H1 (cell line): ENCODE results near the gene CISD1. TPM values are rescaled to one million over a fixed set of nuclear protein-coding genes. Genes with fewer than 3 reads are reported as not detected.

Experiments
- CTCF ChIA-PET: fragments of 300-600 bp; sonication (Branson Sonifier 250); formaldehyde crosslinking; loops from one replicate; lab custom pipeline; 2021; ENCODE audit not compliant: partially characterized antibody; lab: Charles Lee
- POLR2A ChIA-PET: fragments of 300-600 bp; sonication (Branson Sonifier 250); formaldehyde crosslinking; loops from one replicate; lab custom pipeline; 2021; ENCODE audit warnings: inconsistent platforms; ENCODE audit not compliant: partially characterized antibody; lab: Charles Lee
- DNase-seq, 2 experiments: peaks; one replicate each; pipeline versions ENCODE4 v3.0.0 to v3.0.0-alpha.2; 2010 to 2022; ENCODE audit warnings: low spot score in 2 of 2, low read depth in 1 of 2, mixed read lengths in 1 of 2
- FAIRE-seq: peaks from 2 replicates; lab custom pipeline; 2011; peaks lifted over from hg19 to GRCh38; lab: Jason Lieb, UNC
- H2AFZ ChIP-seq: 2 replicates; pipeline ENCODE4 v1.8.1; 2012; ENCODE audit warnings: low read length, inconsistent platforms
- H2AK5ac ChIP-seq: 2 replicates; pipeline ENCODE4 v1.6.1; 2013; ENCODE audit warnings: low read depth, low read length
- H2BK120ac ChIP-seq: replicated peaks from 2 replicates; pipeline ENCODE3; 2013; ENCODE audit warnings: low read depth, low read length, inconsistent platforms
- H2BK12ac ChIP-seq: 2 replicates; pipeline ENCODE4 v1.6.1; 2013; ENCODE audit warnings: low read depth, low read length
- H2BK15ac ChIP-seq: 2 replicates; pipeline ENCODE4 v1.6.1; 2013; ENCODE audit warnings: low read length
- H2BK20ac ChIP-seq: 2 replicates; pipeline ENCODE4 v1.6.1; 2013; ENCODE audit warnings: low read length
- H2BK5ac ChIP-seq: 2 replicates; pipeline ENCODE4 v1.6.1; 2013; ENCODE audit warnings: low read depth, low read length
- H3K14ac ChIP-seq: 2 replicates; pipeline ENCODE4 v1.6.1; 2013; ENCODE audit warnings: inconsistent platforms; ENCODE audit not compliant: insufficient read length
- H3K18ac ChIP-seq: 2 replicates; pipeline ENCODE4 v1.6.1; 2013; ENCODE audit warnings: low read length; ENCODE audit errors: extremely low read depth
- H3K23ac ChIP-seq: 2 replicates; pipeline ENCODE4 v1.6.1; 2013; ENCODE audit warnings: inconsistent platforms; ENCODE audit not compliant: insufficient read length
- H3K23me2 ChIP-seq: 2 replicates; pipeline ENCODE4 v1.6.1; 2013; ENCODE audit warnings: low read depth, low read length
- H3K27ac ChIP-seq: 2 replicates; pipeline ENCODE4 v1.6.1; 2011; ENCODE audit warnings: low read depth, low read length, inconsistent platforms
- H3K27me3 ChIP-seq, 4 experiments: replicated peaks in 1 of 4; 1 replicate in 1 of 4; 2 replicates in 3 of 4; pipeline versions ENCODE4 v1.6.1 to v1.8.1; 2011 to 2013; ENCODE audit warnings: low read length in 3 of 4, mild to moderate bottlenecking in 3 of 4, inconsistent platforms in 2 of 4, mixed read lengths in 2 of 4, moderate library complexity in 1 of 4; ENCODE audit not compliant: control insufficient read depth in 3 of 4, insufficient read depth in 3 of 4; ENCODE audit errors: extremely low read depth in 1 of 4
- H3K36me3 ChIP-seq, 4 experiments: 2 replicates each; pipeline versions ENCODE4 v1.6.1 to v1.8.1; 2011 to 2013; ENCODE audit warnings: mild to moderate bottlenecking in 4 of 4, low read length in 3 of 4, moderate library complexity in 2 of 4, control low read depth in 1 of 4, inconsistent platforms in 1 of 4; ENCODE audit not compliant: insufficient read depth in 4 of 4, control insufficient read depth in 2 of 4
- H3K4ac ChIP-seq: replicated peaks from 2 replicates; pipeline ENCODE3; 2013; ENCODE audit warnings: low read length, low read depth, mixed read lengths, inconsistent platforms; ENCODE audit not compliant: insufficient read length
- H3K4me1 ChIP-seq, 4 experiments: replicated peaks in 1 of 4; 1 replicate in 1 of 4; 2 replicates in 3 of 4; pipeline versions ENCODE4 v1.6.1 to v1.8.1; 2011 to 2013; ENCODE audit warnings: low read length in 3 of 4, inconsistent platforms in 2 of 4, mixed read lengths in 1 of 4; ENCODE audit not compliant: insufficient read depth in 4 of 4, control insufficient read depth in 3 of 4
- H3K4me2 ChIP-seq, 2 experiments: 2 replicates each; pipeline versions ENCODE4 v1.6.1 to v1.8.1; 2011 to 2013; ENCODE audit warnings: low read depth in 2 of 2, low read length in 2 of 2, control low read depth in 1 of 2, inconsistent platforms in 1 of 2, mild to moderate bottlenecking in 1 of 2; ENCODE audit not compliant: insufficient read depth in 1 of 2
- H3K4me3 ChIP-seq, 4 experiments: fragments of 200-600, 300-600 bp in 1 of 4; sonication (generic), shearing (Covaris generic), sonication (Bioruptor Twin) in 1 of 4; 2 replicates each; pipeline versions ENCODE4 v1.5.1 to v1.8.1; 2011 to 2016; ENCODE audit warnings: low read length in 4 of 4, low read depth in 3 of 4, control low read depth in 2 of 4, inconsistent platforms in 2 of 4, mild to moderate bottlenecking in 2 of 4, mixed read lengths in 1 of 4, moderate library complexity in 1 of 4; ENCODE audit not compliant: insufficient read depth in 2 of 4; ENCODE audit errors: extremely low read depth in 1 of 4
- H3K56ac ChIP-seq: replicated peaks from 2 replicates; pipeline ENCODE3; 2013; ENCODE audit warnings: low read depth, mild to moderate bottlenecking, mixed read lengths, low read length, inconsistent platforms; ENCODE audit not compliant: insufficient read length
- H3K79me1 ChIP-seq: 2 replicates; pipeline ENCODE4 v1.6.1; 2013; ENCODE audit warnings: low read depth, low read length, control low read depth
- H3K79me2 ChIP-seq, 2 experiments: 2 replicates each; pipeline versions ENCODE4 v1.6.1 to v1.8.1; 2012 to 2013; ENCODE audit warnings: low read length in 2 of 2, mild to moderate bottlenecking in 2 of 2, inconsistent platforms in 1 of 2; ENCODE audit not compliant: insufficient read depth in 2 of 2, control insufficient read depth in 1 of 2
- H3K9ac ChIP-seq, 4 experiments: replicated peaks in 1 of 4; 1 replicate in 1 of 4; 2 replicates in 3 of 4; pipeline versions ENCODE4 v1.6.1 to v1.8.1; 2011 to 2013; ENCODE audit warnings: low read depth in 3 of 4, low read length in 3 of 4, control low read depth in 2 of 4, mild to moderate bottlenecking in 2 of 4, moderate library complexity in 2 of 4, inconsistent platforms in 1 of 4; ENCODE audit errors: extremely low read depth in 1 of 4
- H3K9me3 ChIP-seq, 2 experiments: 2 replicates each; pipeline versions ENCODE4 v1.6.1 to v1.8.1; 2012 to 2013; ENCODE audit warnings: mild to moderate bottlenecking in 2 of 2, moderate library complexity in 2 of 2, control low read depth in 1 of 2, inconsistent platforms in 1 of 2, low read depth in 1 of 2, low read length in 1 of 2, mixed read lengths in 1 of 2; ENCODE audit not compliant: insufficient read depth in 2 of 2
- H4K20me1 ChIP-seq, 2 experiments: replicated peaks in 1 of 2; 2 replicates each; pipeline versions ENCODE3 to v1.8.1; 2011 to 2013; ENCODE audit warnings: inconsistent platforms in 2 of 2, low read length in 2 of 2, mild to moderate bottlenecking in 1 of 2; ENCODE audit not compliant: insufficient read depth in 2 of 2, control insufficient read depth in 1 of 2
- H4K5ac ChIP-seq: 2 replicates; pipeline ENCODE4 v1.6.1; 2013; ENCODE audit warnings: low read length, low read depth, mixed read lengths, inconsistent platforms; ENCODE audit not compliant: insufficient read length
- H4K8ac ChIP-seq: 2 replicates; pipeline ENCODE4 v1.8.0; 2013; ENCODE audit warnings: mild to moderate bottlenecking, moderate library complexity, low read length, inconsistent platforms; ENCODE audit not compliant: insufficient read depth; ENCODE audit errors: extremely low read depth
- H4K91ac ChIP-seq: replicated peaks from 2 replicates; pipeline ENCODE3; 2013; ENCODE audit warnings: low read length, mixed read lengths, inconsistent platforms; ENCODE audit not compliant: insufficient read length
- CEBPB ChIP-seq: IDR thresholded peaks from 2 replicates; pipeline ENCODE4 v1.6.1; 2012; ENCODE audit warnings: low read depth, low read length
- CHD2 ChIP-seq: IDR thresholded peaks from 2 replicates; pipeline ENCODE4 v1.6.1; 2012; ENCODE audit warnings: low read length, improper control_type of control experiment
- EP300 ChIP-seq, 2 experiments: IDR thresholded peaks; 1 replicate in 1 of 2; 2 replicates in 1 of 2; pipeline ENCODE4 v1.6.1; 2011 to 2012; ENCODE audit warnings: low read depth in 2 of 2, low read length in 2 of 2, mild to moderate bottlenecking in 2 of 2, borderline replicate concordance in 1 of 2, inconsistent platforms in 1 of 2, moderate library complexity in 1 of 2
- GTF2F1 ChIP-seq: IDR thresholded peaks from 2 replicates; pipeline ENCODE4 v1.6.1; 2012; ENCODE audit warnings: low read depth, low read length, improper control_type of control experiment, borderline replicate concordance
- JUND ChIP-seq: IDR thresholded peaks from 2 replicates; pipeline ENCODE4 v1.6.1; 2011; ENCODE audit warnings: mild to moderate bottlenecking, improper control_type of control experiment, low read length
- MAFK ChIP-seq: IDR thresholded peaks from 2 replicates; pipeline ENCODE4 v1.6.1; 2012; ENCODE audit warnings: low read depth, mild to moderate bottlenecking, improper control_type of control experiment, low read length
- NRF1 ChIP-seq: IDR thresholded peaks from 2 replicates; pipeline ENCODE4 v1.6.1; 2011; ENCODE audit warnings: mild to moderate bottlenecking, low read depth, low read length, improper control_type of control experiment
- SAP30 ChIP-seq: fragments of 300-600 bp; sonication (generic); IDR thresholded peaks from 2 replicates; pipeline ENCODE4 v1.7.1; 2012; ENCODE audit warnings: low read length, moderate library complexity, mild to moderate bottlenecking, inconsistent platforms; ENCODE audit not compliant: insufficient read depth, insufficient replicate concordance
- SUZ12 ChIP-seq: fragments of 200-600 bp; sonication (generic); IDR thresholded peaks from 2 replicates; pipeline ENCODE4 v1.6.1; 2012; ENCODE audit warnings: mild to moderate bottlenecking, inconsistent platforms, low read length, moderate library complexity, mixed read lengths
- TAF1 ChIP-seq: IDR thresholded peaks from 2 replicates; pipeline ENCODE4 v1.6.1; 2011; ENCODE audit warnings: mild to moderate bottlenecking, low read depth, low read length
- TEAD4 ChIP-seq: IDR thresholded peaks from 2 replicates; pipeline ENCODE4 v1.6.1; 2012; ENCODE audit warnings: low read depth, low read length, inconsistent platforms, mixed read lengths
- polyA plus RNA-seq, 7 experiments: library from polyadenylated mRNA; depleted of rRNA in 3 of 7; stranded (reverse) in 5 of 7; unstranded in 2 of 7; fragments of >200 nt in 5 of 7; fragments of 200-250 nt in 2 of 7; gene quantifications; 1 replicate in 5 of 7; 2 replicates in 1 of 7; 4 replicates in 1 of 7; pipeline versions ENCODE4 v1.2.1 to v1.2.3, GENCODE V29; 2011 to 2013; ENCODE audit warnings: missing spikeins in 2 of 7, mixed read lengths in 2 of 7
- total RNA-seq: library from RNA; stranded (reverse); fragmentation: NEBNext Ultra II Directional; extraction: Animal tissue kit (Norgen Biotek cat#: 25700); gene quantifications from 2 replicates; pipeline ENCODE4 v1.2.1, GENCODE V29; 2021
- TF ChIP-seq, protein P1 (sequence below): IDR thresholded peaks from 2 replicates; pipeline ENCODE4 v1.6.1; 2011; ENCODE audit warnings: low read length, improper control_type of control experiment
- TF ChIP-seq, protein P2 (sequence below): IDR thresholded peaks from 2 replicates; pipeline ENCODE4 v1.6.1; 2012; ENCODE audit warnings: inconsistent platforms

Gene CISD1
- total and polyA plus RNA-seq, 2 of the 8 experiments (the other 6 are each of a cell fraction or from before 2014, with no cell fraction given) = 22.6 to 43.2 TPM

- Histone ChIP-seq H2BK20ac (no peak overlapping the region), H4K5ac (no peak overlapping the region), H3K4me3 (no peak overlapping the region), H3K56ac (no peak overlapping the region), H3K14ac (no peak overlapping the region), H2BK120ac (no peak overlapping the region), H4K20me1 (no peaks in the 10 kb centered on the region), H3K4ac (no peak overlapping the region), H2BK12ac (no peak overlapping the region), H3K23me2 (0 out of 2 replicates have a peak, but pooled peaks cover 2% of the 10 kb centered on the region), H3K4me1 (no peaks in the 10 kb centered on the region), H3K79me2 (no peaks in the 10 kb centered on the region), H3K23ac (no peak overlapping the region), H2AFZ (no peak overlapping the region), H3K27ac (no peak overlapping the region), H3K9me3 (no peaks in the 10 kb centered on the region), H2BK15ac (no peak overlapping the region), H2BK5ac (no peak overlapping the region), H3K36me3 (no peaks in the 10 kb centered on the region), H3K9ac (no peak overlapping the region), H3K18ac (no peak overlapping the region), H3K4me2 (no peak overlapping the region), H4K91ac (no peak overlapping the region), H3K79me1 (no peaks in the 10 kb centered on the region), H2AK5ac (no peak overlapping the region), H3K27me3 (no peaks in the 10 kb centered on the region), H4K8ac (no peak overlapping the region)
- DNase-seq (no peak), FAIRE-seq (no peak)
- ChIA-PET CTCF (interaction anchor here (1.4 to 3.1 kb wide), 2 partner anchors 11 to 15 kb away, joined by 4 to 22 read pairs; no protein-coding TSS in a partner anchor), POLR2A (no interaction called here)
- TF ChIP-seq, protein P1, sequence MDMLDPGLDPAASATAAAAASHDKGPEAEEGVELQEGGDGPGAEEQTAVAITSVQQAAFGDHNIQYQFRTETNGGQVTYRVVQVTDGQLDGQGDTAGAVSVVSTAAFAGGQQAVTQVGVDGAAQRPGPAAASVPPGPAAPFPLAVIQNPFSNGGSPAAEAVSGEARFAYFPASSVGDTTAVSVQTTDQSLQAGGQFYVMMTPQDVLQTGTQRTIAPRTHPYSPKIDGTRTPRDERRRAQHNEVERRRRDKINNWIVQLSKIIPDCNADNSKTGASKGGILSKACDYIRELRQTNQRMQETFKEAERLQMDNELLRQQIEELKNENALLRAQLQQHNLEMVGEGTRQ = no peak
- TF ChIP-seq CHD2 (no peak), EP300 (IDR thresholded peaks at IDR 0.05; ENCODE audit: borderline replicate concordance in 1 of 2, low read depth in 2 of 2, low read length in 2 of 2) (no peak), MAFK (no peak), CEBPB (no peak), JUND (no peak), NRF1 (no peak), SAP30 (no peak), GTF2F1 (no peak), TEAD4 (no peak), SUZ12 (no peak), TAF1 (no peak)
- TF ChIP-seq, protein P2, sequence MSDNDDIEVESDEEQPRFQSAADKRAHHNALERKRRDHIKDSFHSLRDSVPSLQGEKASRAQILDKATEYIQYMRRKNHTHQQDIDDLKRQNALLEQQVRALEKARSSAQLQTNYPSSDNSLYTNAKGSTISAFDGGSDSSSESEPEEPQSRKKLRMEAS = no peak
These were observed 42.1 kb downstream of the CISD1 start for GRCh38 chr10:58311026-58311425.
